Measurements from ENCODE around the gene PRAC2. TPM values are rescaled to one million over a fixed set of nuclear protein-coding genes. Genes with fewer than 3 reads are reported as not detected.

Gene PRAC2
- not detected for total RNA-seq
- long read RNA-seq, result 0 reads

DNA sequence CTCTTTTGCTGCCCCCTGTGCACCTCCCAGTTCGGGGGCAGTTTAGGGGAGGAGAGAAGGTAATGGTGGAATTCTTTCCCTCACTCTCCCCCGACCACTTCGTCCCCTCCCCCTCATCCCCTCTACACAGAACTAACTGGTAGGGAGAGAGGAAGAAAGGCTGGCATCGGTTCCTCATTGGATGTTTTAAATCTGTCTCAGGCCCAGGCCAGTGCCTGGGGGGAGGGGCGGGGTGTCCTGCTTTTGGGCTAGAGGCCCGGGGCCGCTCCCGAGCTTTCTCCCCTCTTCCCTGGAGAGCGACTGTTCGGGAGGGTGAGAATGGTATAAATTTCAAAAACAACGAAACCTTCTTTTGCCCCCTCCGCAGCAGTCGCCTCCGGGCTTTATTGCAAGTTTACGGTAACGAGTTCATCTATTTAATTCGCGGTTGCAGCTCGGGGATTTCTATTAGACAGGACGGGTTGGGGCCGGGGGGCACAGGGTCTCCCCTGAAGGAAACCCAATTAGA lies at the start of gene PRAC2:
Gene PRAC2 (plus strand): TSS at position 271 of the 508 bp plus-strand sequence. CDS start 1,226 bp downstream, outside the sequence.
- TF ChIP-seq, protein P1, sequence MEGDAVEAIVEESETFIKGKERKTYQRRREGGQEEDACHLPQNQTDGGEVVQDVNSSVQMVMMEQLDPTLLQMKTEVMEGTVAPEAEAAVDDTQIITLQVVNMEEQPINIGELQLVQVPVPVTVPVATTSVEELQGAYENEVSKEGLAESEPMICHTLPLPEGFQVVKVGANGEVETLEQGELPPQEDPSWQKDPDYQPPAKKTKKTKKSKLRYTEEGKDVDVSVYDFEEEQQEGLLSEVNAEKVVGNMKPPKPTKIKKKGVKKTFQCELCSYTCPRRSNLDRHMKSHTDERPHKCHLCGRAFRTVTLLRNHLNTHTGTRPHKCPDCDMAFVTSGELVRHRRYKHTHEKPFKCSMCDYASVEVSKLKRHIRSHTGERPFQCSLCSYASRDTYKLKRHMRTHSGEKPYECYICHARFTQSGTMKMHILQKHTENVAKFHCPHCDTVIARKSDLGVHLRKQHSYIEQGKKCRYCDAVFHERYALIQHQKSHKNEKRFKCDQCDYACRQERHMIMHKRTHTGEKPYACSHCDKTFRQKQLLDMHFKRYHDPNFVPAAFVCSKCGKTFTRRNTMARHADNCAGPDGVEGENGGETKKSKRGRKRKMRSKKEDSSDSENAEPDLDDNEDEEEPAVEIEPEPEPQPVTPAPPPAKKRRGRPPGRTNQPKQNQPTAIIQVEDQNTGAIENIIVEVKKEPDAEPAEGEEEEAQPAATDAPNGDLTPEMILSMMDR (IDR thresholded peaks at IDR 0.05), result no peak
- Histone ChIP-seq H3K9me3 (no peaks in the 10 kb centered on the region), H3K4me3 (peak within 1 kb of the TSS; percentile 17), H3K36me3 (no peaks in the 10 kb centered on the region), H3K27ac (no peak within 1 kb of the TSS), H3K27me3 (ENCODE audit: low read depth) (peaks cover 100% of the 10 kb centered on the region), H3K4me1 (peaks cover 41% of the 10 kb centered on the region)
- ATAC-seq (no peak), DNase-seq (no peak)
- intact Hi-C loops (cut with DNase I), result no loop called here

DNA sequence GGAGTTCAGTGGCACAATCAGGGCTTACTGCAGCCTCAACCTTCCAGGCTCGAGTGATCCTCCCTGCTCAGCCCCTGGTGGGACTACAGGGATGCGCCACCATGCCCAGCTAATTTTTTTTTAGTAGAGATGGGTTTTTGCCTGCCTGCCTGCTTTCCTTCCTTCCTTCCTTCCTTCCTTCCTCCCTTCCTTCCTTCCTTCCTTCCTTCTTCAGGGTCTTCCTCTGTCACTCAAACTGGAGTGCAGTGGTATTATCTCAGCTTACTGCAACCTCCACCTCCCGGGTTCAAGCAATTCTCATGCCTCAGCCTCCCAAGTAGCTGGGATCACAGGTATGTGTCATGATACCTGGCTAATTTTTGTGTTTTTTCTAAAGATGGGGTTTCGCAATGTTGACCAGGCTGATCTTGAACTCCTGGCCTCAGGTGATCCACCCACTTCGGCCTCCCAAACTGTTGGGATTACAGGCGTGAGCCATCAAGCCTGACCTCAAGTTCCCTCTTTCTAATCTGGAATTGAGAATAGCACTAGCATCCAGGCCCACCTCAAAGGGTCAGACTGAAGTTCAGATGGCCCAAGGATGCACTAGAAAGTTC lies 45.9 kb upstream of the PRAC2 start:
- H3K4me1 ChIP-seq, result peaks cover 7% of the 10 kb centered on the region
- H3K27me3 ChIP-seq (ENCODE audit: low read depth), result peaks cover 53% of the 10 kb centered on the region
- H3K36me3 ChIP-seq, result no peaks in the 10 kb centered on the region
- no peak overlapping the region for H3K27ac ChIP-seq
- ATAC-seq (no peak), DNase-seq (no peak)
- TF ChIP-seq, protein P1 (IDR thresholded peaks at IDR 0.05), result no peak
- H3K9me3 ChIP-seq, result no peaks in the 10 kb centered on the region
- intact Hi-C loops (cut with DNase I), result no loop called here
- H3K4me3 ChIP-seq, result no peak overlapping the region

DNA sequence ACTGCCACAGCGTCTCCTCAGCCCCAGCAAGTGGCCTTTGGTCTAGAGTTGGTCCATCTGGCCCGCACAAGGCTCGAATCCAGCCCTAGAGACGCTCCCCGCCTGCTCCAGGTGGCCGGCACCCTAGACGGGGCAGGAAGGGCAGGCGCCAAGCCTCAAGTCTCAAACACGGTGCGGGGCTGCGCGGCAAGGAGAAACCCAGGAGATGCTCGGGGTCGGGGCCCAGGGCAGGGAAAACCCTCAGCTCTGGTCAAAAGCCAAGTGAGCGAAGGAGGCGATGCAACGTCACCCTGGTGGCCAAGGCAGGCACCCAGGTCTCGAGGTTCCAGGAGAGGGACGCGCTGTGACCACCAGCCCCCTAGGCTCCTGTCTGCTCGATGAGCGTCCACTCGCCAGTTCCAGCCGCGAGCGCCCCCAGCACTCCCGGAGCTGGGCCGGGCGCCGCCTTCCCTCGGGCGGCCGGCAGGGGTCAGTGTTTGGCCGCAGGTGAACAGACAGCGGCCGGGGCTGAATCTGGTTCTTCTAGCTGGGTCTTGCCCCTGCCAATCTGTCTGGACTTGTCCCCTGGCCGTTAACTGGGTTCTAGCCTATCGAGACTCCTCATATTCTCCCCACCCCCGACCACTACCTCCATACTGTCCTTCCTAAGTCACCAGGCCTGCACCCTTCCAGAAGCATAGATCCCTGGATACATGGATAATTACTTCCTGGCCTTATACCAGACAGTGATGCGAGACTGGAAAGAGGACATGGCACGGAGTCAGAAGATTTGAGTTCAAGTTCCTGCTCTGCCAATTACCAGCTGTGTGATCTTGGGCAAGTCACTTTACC lies 44.6 kb upstream of the PRAC2 start:
- TF ChIP-seq, protein P1 (IDR thresholded peaks at IDR 0.05), result peak; percentile 98
- Histone ChIP-seq H3K27me3 (ENCODE audit: low read depth) (peaks cover 52% of the 10 kb centered on the region), H3K4me3 (no peak overlapping the region), H3K4me1 (peaks cover 5% of the 10 kb centered on the region), H3K27ac (no peak overlapping the region), H3K9me3 (no peaks in the 10 kb centered on the region), H3K36me3 (no peaks in the 10 kb centered on the region)
- intact Hi-C loops (cut with DNase I), result no loop called here
- DNase-seq (peak; percentile 69), ATAC-seq (peak; percentile 92 to 94)

DNA sequence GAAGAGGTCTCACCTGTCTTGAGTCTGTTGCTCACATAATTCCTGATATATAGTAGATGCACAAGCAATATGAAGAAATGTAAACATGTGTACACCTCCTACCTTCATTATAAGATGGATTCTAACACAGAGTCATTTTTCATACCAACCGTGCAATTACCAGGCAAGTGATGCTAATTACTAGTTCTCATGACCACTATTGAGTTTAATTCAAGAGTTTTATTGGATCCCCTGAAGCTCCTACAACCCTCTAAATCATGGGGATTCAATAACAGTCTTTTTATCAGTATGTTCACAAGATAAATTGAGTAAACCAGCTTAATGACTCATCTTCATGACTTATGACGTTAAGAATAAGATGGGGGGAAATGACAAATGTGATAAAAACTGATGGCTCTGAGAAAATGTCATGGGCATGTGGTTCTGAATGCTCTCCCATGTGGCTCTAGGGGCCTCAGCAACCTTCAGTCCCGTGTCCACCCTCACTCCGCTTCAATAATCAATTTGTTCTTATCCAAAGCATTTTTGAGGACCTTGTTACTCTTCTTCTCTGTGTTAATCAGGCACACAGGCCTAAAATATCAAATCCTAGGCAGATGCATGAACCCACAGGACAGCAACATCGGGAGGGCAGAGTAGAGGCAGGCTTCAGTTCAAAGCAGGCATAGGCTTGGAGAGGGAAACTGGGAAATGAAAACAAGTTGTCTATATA lies 43.4 kb upstream of the PRAC2 start:
- H3K4me1 ChIP-seq, result peaks cover 5% of the 10 kb centered on the region
- H3K36me3 ChIP-seq, result no peaks in the 10 kb centered on the region
- peaks cover 48% of the 10 kb centered on the region for H3K27me3 ChIP-seq (ENCODE audit: low read depth)
- DNase-seq, result no peak
- ATAC-seq, result no peak
- H3K9me3 ChIP-seq, result no peaks in the 10 kb centered on the region
- TF ChIP-seq, protein P1 (IDR thresholded peaks at IDR 0.05), result no peak
- no peak overlapping the region for H3K27ac ChIP-seq
- no peak overlapping the region for H3K4me3 ChIP-seq
- intact Hi-C loops (cut with DNase I), result no loop called here

DNA sequence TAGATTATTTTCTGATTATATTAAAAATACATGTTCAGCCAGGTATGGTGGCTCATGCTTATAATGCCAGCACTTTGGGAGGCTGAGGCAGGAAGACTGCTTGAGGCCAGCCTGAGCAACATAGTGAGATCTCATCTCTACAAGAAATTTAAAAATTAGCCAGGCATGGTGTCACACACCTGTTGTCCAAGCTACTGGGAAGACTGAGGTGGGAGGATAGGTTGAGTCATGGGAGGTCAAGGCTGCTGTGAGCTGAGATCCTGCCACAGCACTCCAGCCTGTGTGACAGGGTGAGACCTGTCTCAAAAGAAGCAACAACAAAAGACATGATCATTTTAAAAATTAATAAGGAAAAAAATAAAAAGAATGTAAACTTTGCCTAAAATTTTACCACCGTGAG lies 41.4 kb upstream of the PRAC2 start:
- Histone ChIP-seq H3K4me3 (no peak overlapping the region), H3K27me3 (ENCODE audit: low read depth) (peaks cover 38% of the 10 kb centered on the region), H3K36me3 (no peaks in the 10 kb centered on the region), H3K4me1 (peaks cover 5% of the 10 kb centered on the region), H3K27ac (no peak overlapping the region), H3K9me3 (no peaks in the 10 kb centered on the region)
- no peak for ATAC-seq
- TF ChIP-seq, protein P1 (IDR thresholded peaks at IDR 0.05), result no peak
- no peak for DNase-seq
- intact Hi-C loops (cut with DNase I), result no loop called here

Measured in lower lobe of right lung (tissue), 2 donors.